Stimulated activated CD8-positive, alpha-beta memory T cell treated with anti-CD3 and anti-CD28 coated beads, Interleukin-7, amount 100 ng/mL, for 48 hours (primary cell): ENCODE data around the gene BCKDHB.

Experiments
- DNase-seq, 2 donors: peaks; one replicate each; pipeline ENCODE4 v3.0.0-alpha.2; 2020; ENCODE audit warnings: low read depth in 1 of 2; ENCODE audit errors: extremely low read depth in 1 of 2

Gene BCKDHB

DNA sequence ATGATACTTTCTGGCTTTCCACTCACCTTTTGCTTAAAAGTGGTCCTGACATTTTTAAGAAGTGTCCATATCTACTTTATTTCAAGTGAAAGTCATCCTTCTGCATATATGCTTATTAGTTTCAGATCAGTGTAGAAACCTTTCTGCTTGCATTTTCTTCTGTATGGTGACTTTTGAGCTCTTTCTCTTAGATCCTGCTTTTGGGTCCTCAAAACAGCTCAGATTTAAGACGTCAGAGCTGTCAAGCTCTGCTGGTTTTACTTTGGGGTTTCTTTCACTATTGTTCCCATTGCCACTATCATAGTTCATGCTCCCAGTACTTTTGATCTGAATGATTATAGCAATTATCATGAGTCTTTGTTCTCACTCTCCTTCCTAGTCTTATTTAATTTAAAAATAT is 41.7 kb downstream of the BCKDHB start:
- no peak for DNase-seq

DNA sequence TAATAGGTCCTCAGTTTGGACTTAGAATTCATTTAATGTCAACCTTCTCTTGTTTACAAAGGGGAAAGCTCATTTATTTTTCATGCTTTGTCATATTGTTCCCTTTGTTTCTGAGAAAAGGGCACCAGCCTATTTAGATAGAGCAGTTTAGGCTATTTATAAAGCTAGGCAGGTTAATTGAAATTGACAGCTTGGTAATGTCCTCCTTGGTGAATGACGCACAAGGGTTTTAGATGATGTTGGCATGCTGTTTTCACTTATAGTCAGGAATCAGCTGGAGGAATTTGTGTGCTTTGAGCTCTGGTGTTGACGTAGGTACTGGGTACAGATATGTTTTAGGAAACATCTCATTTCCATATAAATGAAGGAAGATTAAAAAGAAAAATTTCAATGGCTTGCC is 45.2 kb downstream of the BCKDHB start:
- no peak for DNase-seq

DNA sequence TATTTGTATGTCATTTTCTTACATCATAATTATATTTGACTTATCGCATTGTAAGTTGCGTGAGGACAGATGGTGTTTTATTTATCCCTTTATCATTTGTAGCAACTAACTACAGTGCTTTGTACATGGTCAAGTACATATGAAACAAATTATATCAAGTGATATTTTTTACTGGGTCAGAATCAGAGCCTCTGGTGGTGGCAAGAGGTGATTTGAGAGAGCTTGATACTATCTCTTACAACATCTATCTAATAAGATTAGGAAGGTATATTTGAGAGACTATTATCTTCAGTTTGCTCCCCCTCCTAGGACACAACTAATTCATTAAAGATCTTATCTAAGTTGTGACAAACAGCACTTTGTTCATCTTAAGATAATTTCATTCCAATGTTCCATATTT is 47.7 kb downstream of the BCKDHB start:
- no peak for DNase-seq

DNA sequence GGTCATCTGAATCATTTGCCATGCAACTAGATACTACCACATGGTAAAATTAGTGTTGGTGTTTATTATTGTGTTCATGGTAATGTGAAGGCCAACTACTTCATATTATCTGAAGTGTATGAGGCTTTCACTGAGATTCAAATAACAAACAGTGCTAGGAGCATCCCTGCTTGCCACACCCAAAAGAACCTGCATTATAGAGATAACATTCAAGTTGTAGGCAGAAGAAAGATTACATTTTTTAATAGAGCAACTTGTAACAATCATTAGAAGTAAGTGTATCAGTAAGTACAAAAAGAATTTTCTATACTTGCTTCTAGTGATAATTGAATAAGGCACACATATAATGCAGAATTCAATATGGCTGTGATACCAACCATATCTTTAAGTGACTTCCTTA is 49.8 kb downstream of the BCKDHB start:
- DNase-seq: no peak

DNA sequence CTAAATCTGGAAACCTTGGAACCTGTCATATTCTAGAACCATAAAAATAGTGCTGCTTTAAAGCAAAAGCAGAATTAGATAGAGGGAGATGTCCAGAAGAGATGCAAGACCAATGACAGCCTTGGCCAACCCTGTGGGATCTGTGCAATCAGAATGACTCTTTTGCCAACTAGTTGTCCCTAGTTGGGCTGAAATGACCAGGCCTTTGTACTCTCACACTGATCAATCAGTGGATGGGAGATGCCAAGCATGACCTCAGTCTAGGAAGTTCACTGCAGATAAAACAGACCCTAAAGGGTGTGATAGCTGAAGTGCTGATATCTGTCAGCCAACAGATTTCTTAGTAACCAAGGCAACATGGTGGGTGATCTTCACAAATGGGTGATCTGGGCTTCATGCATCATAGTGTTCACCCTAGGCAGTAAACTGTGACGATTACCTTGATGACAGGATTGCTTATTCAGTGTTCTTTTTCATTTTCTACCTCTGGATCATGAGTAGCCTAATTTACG is 52.1 kb downstream of the BCKDHB start:
- no peak for DNase-seq

DNA sequence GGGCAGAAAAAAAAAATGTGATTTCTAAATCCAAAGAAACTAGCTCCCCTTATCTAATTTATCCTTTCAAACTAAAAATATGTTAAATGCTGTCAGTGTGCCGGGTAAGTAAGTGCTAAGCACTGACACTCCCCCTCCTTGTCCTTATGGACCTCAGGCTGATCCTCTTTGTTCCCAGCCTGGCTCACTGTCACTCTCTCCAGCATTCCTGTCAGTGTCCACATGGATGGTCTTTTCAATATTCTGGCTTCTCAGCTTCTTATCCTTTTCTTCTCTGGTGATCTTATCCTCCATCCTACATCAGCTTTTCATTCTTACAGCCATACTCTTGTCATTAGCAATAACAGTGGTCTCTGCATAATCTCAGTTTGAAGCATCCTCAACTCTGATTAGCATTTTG is 55.0 kb downstream of the BCKDHB start:
- DNase-seq: no peak

DNA sequence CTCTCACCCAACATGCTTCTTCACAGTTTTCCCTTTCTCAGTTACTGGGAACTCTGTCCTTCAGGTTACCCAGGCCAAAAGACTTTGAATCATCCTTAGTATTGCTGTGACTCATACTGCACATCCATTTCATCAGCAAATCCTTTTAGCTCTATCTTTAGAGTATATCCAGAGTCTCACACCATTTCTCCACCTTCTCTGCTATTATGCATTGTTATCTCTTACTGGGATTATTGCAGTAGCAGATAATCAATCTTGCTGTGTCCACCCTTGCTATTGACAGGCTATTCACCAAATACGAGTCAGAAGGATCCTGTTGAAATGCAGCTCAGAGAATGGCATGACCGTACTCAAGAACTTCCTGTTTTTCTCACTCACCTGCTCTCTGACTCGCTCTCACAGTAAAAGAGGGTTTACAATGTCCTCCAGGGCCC is 57.3 kb downstream of the BCKDHB start:
- no peak for DNase-seq

DNA sequence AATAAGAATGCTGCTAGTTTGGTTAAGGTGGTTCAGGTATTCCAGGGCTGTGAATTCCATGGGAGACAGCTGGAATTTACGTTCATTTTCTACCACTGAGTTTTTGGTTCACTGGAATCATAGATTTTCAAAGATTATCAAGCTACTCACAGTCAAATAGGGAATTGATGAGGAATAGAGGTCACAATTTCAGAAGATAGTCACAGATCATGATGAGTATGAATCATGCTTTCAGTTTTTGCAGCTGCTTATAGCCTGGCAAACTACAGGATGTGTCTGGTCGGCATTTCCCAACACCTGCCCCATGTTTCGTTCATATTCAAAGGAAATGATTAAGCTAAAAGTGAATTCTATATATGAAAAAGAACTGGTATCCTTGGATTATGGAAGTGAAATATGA is 58.7 kb downstream of the BCKDHB start:
- peak in 1 of 2 donors; percentile 40 for DNase-seq

DNA sequence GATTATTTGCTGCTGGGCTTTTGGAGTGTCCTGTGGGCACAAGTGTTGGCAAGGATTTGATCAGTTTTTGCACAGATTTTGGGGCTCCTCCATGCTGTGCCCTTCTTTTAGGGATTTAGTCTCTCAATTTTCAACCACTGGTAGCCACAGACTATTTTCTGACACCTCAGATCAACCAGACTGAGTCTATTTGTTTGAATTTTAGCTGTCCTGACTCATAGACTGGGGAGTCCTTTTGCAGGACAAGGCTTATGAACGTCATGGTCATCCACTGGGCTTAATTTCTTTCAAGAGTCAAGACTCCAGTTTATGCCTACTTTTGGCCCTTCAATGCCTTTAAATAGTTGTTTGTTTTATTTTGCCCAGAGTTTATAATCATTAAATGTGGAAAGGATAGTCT is 59.3 kb downstream of the BCKDHB start:
- DNase-seq: no peak

DNA sequence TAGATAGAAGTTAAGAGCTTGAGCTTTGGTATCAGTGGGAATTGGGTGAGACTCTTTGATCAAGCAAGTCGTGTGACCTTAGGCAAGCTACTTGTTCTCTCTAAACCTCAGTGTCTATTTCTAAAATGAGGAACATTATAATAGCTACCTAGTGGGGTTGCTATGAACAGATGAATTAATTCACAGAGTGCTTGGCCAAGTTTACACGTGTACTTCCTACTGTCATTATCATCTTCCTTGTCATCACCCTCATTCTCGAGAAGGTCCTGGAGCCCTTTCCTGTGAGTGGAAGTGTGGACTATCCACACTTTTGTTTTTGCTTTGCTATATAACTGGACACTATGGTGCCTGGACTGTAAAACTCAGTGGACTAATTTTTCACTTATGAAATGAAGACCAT is 64.0 kb downstream of the BCKDHB start:
- no peak for DNase-seq

DNA sequence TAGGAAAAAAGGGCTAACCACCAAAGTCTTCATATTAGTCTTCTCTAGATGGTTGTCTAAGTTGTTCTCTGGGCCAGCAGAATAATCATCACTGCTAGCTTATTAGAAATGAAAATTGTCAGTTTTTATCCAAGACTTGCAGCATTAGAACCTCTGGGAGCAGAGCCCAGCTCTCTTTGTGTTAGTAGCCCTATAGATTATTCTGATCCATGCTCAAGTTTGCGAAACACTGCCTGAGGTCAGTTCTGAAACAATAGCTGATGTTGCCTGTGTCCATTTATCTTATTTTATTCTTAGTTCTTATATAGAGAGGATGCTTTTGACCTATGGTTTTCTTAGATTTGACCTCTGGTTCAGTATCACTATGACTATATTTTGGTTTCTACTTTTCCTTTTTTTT is 66.9 kb downstream of the BCKDHB start:
- DNase-seq: no peak

DNA sequence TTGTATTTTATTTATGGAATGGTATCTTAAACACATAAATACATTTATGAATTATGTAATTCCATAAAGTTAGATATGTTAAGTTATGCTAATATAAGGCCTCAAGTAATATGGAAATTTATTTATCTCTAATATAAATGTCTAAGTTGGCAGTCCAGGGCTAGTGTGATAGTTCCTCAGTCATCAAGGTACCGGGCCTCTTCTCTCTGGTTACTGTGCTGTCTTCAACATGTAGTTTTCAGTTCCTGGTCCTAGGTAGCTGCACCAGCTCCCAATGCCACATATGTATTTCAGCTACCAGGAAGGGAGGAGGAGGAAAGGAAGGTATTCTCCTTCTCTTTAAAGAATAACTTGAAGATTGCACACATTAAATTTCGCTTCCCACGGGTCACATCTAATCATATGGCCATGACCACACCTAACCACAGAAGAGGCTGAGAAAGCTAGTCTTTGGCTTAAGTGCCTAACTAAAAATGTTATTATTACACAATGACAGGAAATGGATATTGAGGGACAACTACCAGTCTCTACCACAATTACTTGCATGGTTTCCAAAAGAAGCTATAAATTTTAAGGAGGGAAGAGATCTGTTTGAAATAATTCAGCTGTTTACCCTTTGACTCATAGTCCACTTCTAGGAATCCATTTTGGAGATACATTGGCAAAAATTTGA is 68.6 kb downstream of the BCKDHB start:
- DNase-seq: no peak

DNA sequence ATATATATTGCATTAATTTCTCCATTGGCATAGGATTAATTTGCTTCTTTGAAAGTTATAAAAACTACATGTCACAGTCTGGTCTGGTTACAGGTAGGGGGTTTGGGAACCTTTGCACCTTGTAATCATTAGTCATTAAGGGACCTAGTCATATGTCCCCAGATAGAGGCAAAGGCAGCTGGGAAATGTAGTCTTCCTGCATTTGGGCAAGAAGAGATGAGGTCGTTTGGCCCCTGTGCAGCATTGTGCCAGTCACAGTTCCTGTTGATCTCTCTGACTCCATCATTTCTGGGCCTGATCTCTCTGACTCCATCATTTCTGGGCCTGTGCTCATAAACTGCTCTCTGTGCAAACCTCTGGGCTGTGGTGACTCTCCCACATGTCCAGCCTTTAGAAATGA is 73.2 kb downstream of the BCKDHB start:
- peak in 1 of 2 donors; percentile 1 for DNase-seq

DNA sequence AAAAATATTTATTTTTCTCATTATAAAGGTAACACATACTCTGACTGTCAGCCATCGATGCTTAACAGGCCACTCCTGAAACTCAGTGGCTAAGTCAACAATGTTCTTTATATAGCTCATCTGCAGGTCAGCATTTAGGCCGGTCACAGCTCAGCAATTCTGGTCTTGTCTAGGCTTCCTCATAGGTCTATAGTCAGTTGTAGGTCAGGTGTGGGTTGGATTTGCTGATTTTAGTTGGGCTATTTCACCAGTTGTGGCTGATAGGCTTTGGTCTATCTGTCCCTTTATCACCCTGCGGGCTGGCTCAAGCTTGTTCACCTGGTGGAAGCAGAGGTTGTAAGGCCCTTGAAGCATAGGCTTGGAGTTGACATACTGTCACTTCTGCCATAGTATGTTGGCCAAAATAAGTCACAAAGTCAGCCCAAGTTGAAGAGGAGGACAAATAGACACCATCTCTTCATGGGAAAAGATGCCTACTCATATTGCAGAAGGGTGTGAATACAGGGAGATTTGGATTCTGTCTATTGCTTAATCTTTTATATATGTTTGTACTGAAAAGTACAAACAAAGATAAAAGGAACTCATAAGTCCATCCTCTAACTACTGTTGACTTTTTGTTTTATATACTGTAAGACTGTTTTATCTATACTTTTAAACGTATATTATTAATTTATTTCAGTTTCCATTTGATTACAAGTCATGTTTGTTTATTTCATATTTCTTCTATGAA is 75.0 kb downstream of the BCKDHB start:
- no peak for DNase-seq

DNA sequence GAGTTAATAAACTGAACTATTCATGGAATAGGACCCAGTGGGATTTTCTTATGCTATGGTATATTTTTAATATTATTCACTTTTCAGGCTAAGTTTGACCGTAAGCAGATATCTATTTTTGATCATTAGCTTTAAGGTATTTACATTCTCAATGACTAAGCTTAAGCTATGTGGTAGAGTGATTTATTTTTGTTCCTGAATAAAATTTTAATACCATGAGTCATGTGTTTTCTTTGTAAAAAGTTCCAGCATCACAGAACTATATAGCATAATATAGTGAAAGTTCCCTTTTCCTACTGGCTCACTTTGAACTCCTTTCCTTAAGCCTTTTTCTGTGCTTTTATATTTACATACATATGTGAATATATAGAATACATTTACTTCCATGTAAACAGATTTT is 75.8 kb downstream of the BCKDHB start:
- no peak for DNase-seq

DNA sequence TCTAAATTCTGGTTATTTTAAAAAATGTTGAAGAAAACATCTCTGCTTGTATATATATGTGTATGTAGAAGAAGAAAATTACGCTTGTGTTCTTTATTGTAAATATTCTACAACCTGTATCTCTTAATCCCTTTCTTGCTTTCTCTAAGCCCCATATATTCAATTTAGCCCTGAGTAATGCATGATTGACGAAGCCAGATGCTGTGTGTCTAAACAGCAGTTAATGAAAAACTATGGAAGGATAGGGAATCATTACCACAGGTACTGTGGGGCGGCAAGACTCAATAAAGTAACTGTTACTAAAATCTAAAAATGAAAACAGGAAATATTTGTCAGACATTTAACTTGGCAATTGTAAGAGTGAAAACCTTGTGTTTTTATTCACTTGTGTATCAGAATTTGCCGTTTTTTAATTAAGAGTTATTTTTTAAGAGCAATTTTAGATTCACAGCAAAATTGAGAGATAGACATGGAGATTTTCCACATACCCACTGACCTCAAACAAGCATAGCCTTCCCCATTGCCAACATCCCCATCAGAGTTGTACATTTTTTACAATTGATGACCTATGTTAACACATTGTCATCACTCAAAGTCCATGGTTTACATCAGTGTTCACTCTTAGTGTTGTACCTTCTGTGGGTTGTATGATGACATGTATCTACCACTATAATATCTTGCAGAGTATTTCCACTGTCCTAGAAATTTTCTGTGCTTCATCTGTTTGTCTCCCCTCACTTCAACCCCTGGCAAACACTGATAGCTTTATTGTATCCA is 76.7 kb downstream of the BCKDHB start:
- no peak for DNase-seq

DNA sequence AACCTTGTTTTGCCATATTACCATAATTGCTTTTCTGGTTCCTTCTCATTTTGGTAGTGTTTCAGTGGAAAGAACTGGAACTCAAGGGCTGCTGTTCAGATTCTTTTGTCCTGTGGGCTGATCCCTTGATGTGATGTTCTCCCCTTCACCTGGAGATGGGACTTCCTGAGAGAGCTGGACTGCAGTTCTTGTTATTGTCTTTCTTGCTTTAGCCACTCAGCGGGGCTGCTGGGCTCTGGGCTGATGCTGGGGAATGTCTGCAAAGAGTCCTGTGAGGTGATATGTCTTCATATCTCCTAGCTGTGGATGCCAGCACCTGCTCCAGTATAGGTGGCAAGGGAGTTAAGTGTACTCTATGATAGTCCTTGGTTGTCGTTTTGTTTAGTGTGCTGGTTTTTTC is 79.0 kb downstream of the BCKDHB start:
- no peak for DNase-seq

DNA sequence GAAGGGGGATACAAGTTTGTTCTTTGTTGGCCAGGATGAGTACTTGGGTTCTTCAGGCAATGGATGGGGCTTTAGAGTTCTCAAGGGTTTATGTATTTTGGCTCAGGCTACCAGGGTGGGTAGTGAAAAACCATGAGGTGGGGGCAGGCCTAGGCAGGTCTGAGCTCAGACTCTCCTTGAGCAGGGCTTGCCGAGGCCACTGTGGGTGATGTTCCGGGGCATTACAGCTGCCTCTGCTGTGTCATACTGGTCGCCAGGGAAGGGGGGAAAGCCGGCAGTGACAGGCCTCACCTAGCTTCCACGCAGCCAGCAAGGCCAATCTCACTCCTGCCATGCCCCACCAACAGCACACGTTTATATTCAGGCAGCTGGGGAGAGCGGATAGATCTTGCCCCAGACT is 79.6 kb downstream of the BCKDHB start:
- no peak for DNase-seq

DNA sequence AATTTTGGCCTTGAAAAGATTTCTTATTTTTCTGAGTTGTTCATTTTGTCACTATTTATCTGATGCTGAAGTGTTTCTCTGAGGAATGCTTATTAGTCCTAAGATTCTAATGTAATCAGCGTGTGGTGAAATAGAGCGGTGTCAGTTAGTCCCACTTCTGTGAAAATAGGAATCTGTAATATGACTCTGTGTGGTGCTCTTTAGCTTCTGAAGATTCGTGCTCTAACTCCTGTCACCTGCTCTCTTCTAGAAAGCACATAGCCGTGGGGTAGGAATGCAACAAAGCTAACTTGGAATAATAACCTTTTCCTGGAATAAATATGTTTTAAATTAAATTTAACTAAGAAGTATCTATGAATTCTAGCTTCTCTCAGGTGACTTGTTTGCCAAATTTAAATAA is 90.4 kb downstream of the BCKDHB start:
- no peak for DNase-seq

DNA sequence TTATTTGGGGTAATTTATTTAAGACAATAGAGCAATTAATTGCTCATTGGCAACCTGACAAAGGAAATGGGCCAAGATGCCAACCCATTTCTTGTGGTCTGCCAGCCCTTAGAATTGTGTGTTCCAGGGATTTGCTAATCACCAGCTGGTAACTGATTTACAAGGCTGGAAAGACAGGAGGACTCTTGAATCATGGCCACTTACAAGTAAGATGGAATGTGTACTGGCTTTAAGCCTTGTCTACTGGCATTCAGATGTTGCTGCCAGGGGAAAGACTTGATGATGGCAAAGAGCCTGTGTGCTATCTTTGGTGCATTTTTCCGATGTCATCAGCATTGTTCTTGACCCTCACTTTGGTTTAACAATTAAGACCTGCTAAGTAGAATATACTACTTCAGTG is 91.0 kb downstream of the BCKDHB start:
- no peak for DNase-seq

DNA sequence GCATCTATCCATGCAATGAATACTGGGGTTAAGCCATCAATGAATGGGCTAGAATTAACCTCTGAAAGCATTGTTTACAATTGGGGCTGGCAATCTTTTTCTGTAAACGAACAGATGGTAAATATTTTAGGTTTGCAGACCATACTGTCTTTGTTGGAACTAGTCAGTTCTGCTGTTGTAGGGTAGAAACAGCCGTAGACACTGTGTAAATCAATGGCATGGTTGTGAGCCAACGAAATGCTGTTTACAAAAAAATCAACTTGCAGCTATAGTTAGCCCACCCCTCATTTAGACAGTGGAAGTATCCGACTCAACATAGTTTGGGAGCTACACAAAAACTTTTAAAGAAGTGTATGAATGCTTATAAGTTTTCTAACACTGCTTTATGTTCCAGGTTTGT is 91.5 kb downstream of the BCKDHB start:
- no peak for DNase-seq

DNA sequence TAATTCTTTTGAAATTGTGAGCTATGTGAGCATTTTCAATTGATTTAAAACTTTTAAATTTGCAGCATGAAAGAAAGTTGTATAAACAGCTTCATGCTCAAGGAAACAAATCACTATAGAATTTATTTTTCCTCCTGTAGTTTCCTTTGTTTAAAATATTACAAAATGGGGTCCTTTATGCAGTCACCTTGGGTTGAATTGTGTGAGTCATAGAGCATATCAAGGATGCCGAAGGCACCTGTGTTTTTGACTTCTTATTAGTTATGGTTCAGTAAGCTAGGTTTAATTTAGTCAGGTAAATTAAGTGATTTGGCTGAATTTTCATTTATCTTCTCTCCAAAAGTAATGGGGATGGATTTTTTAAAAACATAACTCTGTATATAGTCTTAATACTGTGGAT is 96.8 kb downstream of the BCKDHB start:
- DNase-seq: no peak
